KOPT-K1 (cell line): ENCODE results near the gene PKP2.
"Not testable (repeated sequence)": the region's sequence is repeated elsewhere in the genome, so short reads cannot be mapped to it uniquely, and the experiment has no call there.

Experiments used
- H3K27ac ChIP-seq: fragments of 200-600 bp; sonication (generic); 2 replicates; pipeline ENCODE4 v1.5.1; 2016; ENCODE audit warnings: antibody characterized with exemption, mild to moderate bottlenecking, low read depth, low read length; ENCODE audit not compliant: poor library complexity, severe bottlenecking
- H3K36me3 ChIP-seq: fragments of 200-600 bp; sonication (generic); 2 replicates; pipeline ENCODE4 v1.5.1; 2017; ENCODE audit warnings: antibody characterized with exemption, mild to moderate bottlenecking, low read length, moderate library complexity; ENCODE audit not compliant: insufficient read depth
- H3K9me3 ChIP-seq: fragments of 200-600 bp; sonication (generic); 2 replicates; pipeline ENCODE4 v1.5.1; 2017; ENCODE audit warnings: antibody characterized with exemption, low read length, mild to moderate bottlenecking; ENCODE audit not compliant: insufficient read depth, poor library complexity, severe bottlenecking

The PKP2 gene

DNA sequence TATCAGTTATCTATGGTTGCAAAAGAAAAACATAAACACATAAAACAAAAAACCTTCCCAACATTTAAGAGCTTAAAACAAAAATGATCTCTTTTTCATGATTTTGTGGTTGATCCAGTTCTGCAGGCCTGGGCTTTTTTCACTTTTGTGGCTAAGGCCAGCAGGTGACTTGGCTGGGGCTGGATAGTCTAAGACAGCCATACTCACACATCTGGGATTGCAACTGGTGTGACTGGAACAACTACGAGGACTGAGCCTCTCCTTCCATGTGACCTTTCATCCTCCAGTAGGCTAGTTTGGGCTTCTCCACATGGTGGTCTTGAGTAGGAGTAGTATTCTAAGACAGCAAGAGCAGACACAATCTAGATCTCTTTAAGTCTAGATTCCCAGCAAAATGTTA, 7.2 kb upstream of the PKP2 start:
- Histone ChIP-seq H3K9me3 (no peaks in the 10 kb centered on the region), H3K36me3 (no peaks in the 10 kb centered on the region), H3K27ac (no peak overlapping the region)

- H3K27ac ChIP-seq: no peak overlapping the region
- H3K9me3 ChIP-seq: no peaks in the 10 kb centered on the region
- H3K36me3 ChIP-seq: no peaks in the 10 kb centered on the region
Measured at GRCh38 chr12:32903318-32903717, 6.7 kb upstream of the PKP2 start.

DNA sequence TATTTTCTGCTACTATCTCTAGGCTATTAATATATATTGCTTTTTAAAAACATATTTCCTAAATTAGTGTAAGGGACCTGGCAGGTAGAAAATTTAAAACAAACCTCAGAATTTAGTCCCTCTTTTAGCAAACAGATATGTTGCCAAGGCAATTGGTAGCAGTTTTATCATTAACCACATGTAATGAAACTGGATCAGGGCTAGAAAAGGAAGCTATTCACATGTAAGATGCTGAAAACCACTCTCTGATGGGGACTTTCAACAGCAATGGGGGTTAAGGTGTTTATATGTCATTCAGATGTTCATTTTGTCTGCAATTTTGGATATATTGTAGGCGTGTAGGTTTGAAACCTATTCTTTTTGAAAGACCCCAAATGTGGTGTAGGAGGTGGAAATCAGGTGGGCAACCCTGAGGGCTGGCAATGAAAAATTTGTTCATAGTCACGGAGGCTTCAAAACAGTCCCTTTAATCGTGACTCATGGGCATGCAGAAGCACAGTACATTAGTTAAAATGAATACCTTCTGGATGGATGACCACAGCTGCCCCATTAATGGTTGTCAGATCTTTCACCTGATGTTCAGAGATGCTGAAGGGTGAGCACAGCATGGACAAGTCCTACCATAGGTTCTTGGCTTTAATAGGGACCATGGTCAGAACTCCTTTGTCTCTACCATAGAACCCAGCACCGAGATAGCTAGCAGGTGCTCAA, 5.9 kb upstream of the PKP2 start:
- Histone ChIP-seq H3K36me3 (no peaks in the 10 kb centered on the region), H3K9me3 (no peaks in the 10 kb centered on the region), H3K27ac (no peak overlapping the region)

DNA sequence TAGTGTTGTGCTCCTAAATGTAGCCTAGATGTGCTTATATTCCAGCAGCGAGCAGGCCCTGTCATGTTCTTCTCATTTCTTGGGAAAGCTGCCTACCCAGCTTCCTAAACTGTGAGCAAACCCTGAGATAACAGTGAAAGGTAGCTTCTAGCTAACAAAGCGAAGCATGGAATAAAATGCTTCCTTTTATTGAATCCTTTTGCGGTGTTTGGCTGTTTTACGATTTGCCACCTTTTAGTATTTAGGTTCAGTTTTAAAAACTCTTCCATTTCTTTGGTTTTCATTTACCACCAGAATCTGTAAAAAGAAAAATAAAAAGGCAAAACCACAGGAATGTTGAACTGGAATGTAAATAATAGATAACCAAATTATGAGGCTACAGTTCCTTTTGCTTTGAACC, 5.0 kb upstream of the PKP2 start:
- H3K9me3 ChIP-seq: no peaks in the 10 kb centered on the region
- no peaks in the 10 kb centered on the region for H3K36me3 ChIP-seq
- no peak overlapping the region for H3K27ac ChIP-seq

- no peak overlapping the region for H3K27ac ChIP-seq
- H3K9me3 ChIP-seq: no peaks in the 10 kb centered on the region
- no peaks in the 10 kb centered on the region for H3K36me3 ChIP-seq
Measured at GRCh38 chr12:32897687-32898573, 1.4 kb upstream of the PKP2 start.

DNA sequence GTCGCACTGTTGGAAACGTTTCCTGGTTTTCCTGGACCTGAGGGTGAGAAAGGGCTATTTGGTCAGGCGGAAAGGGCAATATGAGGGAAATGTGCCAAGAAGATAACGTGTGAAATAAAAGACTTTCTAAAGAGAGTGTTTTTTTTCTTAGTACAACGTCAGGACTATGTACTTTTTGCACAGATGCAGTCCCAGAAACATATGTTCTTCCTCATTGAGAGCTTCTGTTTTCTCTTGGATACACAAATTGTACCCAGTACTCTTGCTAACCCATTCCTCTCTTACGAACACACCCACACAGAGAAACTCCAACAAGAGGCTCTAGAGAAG, 669 bp upstream of the PKP2 start:
- no peak overlapping the region for H3K27ac ChIP-seq
- no peaks in the 10 kb centered on the region for H3K9me3 ChIP-seq
- H3K36me3 ChIP-seq: no peaks in the 10 kb centered on the region

GRCh38 chr12:32895688-32896431, 717 bp downstream of the PKP2 start:
- Histone ChIP-seq H3K9me3 (no peaks in the 10 kb centered on the region), H3K27ac (no peak overlapping the region), H3K36me3 (no peaks in the 10 kb centered on the region)

DNA sequence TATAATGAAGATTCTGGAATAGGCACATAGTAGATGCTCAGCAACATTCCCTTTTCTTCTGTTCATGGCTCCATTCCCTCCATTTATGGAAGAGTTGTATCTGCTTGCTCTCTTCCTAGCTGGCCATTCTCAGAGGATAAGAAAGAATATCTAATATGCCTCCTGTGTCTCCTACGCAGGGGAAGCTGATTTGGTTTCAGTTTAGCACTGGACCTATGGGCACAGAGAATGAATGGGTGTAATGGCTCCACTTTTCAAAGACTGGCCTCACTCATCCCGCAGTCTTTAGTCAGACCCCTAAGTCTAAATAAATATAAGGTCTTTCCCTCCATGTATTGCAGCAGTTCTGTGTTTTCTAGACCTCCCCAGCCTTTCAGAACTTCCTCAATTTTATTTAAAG, 2.0 kb downstream of the PKP2 start:
- no peaks in the 10 kb centered on the region for H3K36me3 ChIP-seq
- H3K9me3 ChIP-seq: no peaks in the 10 kb centered on the region
- no peak overlapping the region for H3K27ac ChIP-seq

- H3K9me3 ChIP-seq: no peaks in the 10 kb centered on the region
- H3K27ac ChIP-seq: no peak overlapping the region
- no peaks in the 10 kb centered on the region for H3K36me3 ChIP-seq
Measured at GRCh38 chr12:32893458-32893857, 3.1 kb downstream of the PKP2 start.

- no peaks in the 10 kb centered on the region for H3K36me3 ChIP-seq
- H3K9me3 ChIP-seq: no peaks in the 10 kb centered on the region
- no peak overlapping the region for H3K27ac ChIP-seq
Measured at GRCh38 chr12:32893043-32893442, 3.5 kb downstream of the PKP2 start.

- H3K36me3 ChIP-seq, H3K9me3 ChIP-seq, H3K27ac ChIP-seq: not testable (repeated sequence)
Measured at GRCh38 chr12:32892369-32892768, 4.2 kb downstream of the PKP2 start.

DNA sequence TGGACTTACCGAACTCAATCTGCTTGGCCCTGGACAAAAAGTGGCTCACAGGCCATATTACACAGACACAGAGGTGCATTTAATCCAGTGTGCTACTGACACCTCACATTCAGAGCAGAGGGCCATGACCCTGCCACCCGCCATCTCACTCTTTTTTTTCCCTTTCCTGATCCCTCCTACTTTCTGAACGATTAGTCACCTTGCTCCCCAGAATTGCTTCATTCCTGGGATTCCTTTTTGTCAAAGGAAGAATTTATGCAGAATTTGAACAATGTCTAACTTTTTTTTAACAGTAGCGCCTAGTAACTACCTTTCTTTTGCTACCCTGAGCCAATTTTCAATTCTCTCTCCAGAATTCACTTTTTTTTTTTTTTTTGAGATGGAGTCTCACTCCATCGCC, 4.6 kb downstream of the PKP2 start:
- Histone ChIP-seq H3K36me3 (no peaks in the 10 kb centered on the region), H3K27ac (no peak overlapping the region), H3K9me3 (no peaks in the 10 kb centered on the region)

DNA sequence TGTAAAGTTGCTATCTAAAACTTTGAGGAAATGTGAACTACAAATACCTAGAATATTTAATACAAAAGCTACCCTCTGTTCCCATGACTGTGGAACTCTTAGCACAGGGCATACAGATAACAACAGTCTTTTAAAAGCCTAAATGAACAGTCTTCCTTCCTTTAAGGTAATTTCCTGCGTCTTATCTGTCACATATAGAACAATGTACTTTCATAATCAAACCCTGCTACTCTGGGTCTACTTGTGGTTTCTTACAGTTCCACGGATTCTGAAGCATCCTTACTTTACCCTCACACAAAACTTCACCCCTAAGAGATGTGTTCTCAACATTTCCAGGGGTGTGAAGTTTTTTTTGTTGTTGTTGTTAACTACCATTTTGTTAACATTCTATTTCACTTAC, 5.1 kb downstream of the PKP2 start:
- no peaks in the 10 kb centered on the region for H3K36me3 ChIP-seq
- H3K9me3 ChIP-seq: no peaks in the 10 kb centered on the region
- no peak overlapping the region for H3K27ac ChIP-seq

- Histone ChIP-seq H3K27ac (no peak overlapping the region), H3K9me3 (no peaks in the 10 kb centered on the region), H3K36me3 (no peaks in the 10 kb centered on the region)
Measured at GRCh38 chr12:32889011-32889760, 7.4 kb downstream of the PKP2 start.

- H3K9me3 ChIP-seq: no peaks in the 10 kb centered on the region
- no peak overlapping the region for H3K27ac ChIP-seq
- H3K36me3 ChIP-seq: no peaks in the 10 kb centered on the region
Measured at GRCh38 chr12:32887058-32887457, 9.5 kb downstream of the PKP2 start.
